ENCODE data around the gene ROR2. TPM values are rescaled to one million over a fixed set of nuclear protein-coding genes. Genes with fewer than 3 reads are reported as not detected.

Gene ROR2
- total RNA-seq, 2 experiments from 2014 or later, result 0.08 to 0.14 TPM

DNA sequence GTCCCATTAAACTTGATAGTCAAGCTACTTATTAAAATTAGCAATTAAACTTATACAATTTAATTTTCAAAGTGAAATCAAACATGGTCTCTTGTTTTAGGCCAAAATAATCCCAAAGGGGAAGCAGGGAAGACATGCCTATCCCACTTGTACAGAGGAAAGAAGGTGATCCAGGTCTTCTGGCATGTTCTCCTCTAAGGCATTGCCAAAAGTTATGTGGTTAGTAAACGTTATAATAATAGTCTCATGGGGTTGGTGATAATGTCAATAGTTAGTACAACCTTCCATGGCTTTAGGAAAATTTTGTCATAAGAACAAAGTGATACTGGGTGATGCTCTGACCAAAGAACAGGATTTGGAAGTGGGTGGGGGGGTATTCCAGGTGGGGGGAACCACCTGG is 52.8 kb downstream of the ROR2 start:
- POLR2A ChIA-PET, result interaction anchor here (0.7 kb wide), 1 partner anchor 53 kb away, joined by 4 read pairs; the partner anchor contains the start of gene ROR2
- DNase-seq (no peak), ATAC-seq (ENCODE audit: low read depth) (no peak)
- Mint-ChIP-seq H3K27ac (no peak overlapping the region), H3K9me3 (no peaks in the 10 kb centered on the region), H3K27me3 (peaks cover 25% of the 10 kb centered on the region), H3K36me3 (no peaks in the 10 kb centered on the region), H3K4me3 (no peak overlapping the region), H3K4me1 (no peaks in the 10 kb centered on the region)

DNA sequence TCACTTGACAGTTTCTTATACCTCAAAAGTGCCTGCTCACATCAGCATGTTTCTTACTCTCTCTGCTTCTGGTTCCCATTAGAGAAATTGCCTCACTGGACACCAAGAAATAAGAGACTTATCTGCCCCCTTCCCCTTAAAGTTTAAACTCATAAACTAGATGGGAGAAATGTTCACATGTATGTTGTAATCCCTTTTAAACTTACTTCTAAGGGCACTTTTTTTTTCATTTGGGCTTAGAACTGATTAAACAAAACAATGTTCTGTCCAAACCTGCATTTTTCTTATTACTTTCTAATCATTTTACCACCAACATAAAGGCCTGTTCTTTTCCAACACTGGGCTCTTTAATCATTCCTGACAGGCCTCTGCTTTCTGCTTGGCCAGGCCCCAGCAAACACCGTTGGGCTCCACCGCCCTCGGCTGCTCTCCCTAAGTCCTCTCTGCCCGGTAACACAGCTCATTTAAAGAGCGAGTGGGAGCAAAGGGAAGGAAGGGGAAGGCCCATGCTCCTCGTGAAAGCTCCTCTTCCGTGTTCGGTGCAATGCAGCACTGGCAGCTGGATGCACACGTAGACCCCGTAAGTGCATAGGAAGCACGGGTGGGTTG is 53.4 kb downstream of the ROR2 start:
- H3K36me3 Mint-ChIP-seq, result no peaks in the 10 kb centered on the region
- H3K9me3 Mint-ChIP-seq, result no peaks in the 10 kb centered on the region
- H3K27ac Mint-ChIP-seq, result no peak overlapping the region
- H3K27me3 Mint-ChIP-seq, result peaks cover 24% of the 10 kb centered on the region
- no peak for ATAC-seq (ENCODE audit: low read depth)
- no peaks in the 10 kb centered on the region for H3K4me1 Mint-ChIP-seq
- H3K4me3 Mint-ChIP-seq, result no peak overlapping the region
- no peak for DNase-seq
- POLR2A ChIA-PET, result interaction anchor here (0.7 kb wide), 1 partner anchor 53 kb away, joined by 4 read pairs; the partner anchor contains the start of gene ROR2

DNA sequence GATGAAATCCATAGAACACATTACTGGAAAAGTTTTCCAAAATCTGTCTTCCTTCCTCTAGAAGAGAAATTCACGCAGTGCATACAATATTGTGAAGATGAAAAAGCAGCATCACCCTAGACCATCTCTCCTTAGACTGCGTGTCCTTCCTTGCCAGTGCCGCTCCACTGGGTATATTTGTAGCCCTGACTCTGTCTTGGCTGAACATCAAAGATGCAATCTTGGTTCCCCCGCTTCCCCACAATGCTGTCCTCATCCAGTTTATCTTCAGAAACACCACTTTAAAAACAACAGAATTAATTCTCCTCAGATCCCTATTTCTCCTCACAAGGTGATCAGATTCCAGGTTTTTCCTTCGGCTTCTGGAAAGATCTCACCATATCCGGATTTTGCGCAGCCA is 53.9 kb downstream of the ROR2 start:
- Mint-ChIP-seq H3K9me3 (no peaks in the 10 kb centered on the region), H3K4me1 (no peaks in the 10 kb centered on the region), H3K27ac (no peak overlapping the region), H3K27me3 (peaks cover 21% of the 10 kb centered on the region), H3K36me3 (no peaks in the 10 kb centered on the region), H3K4me3 (no peak overlapping the region)
- no peak for DNase-seq
- ATAC-seq (ENCODE audit: low read depth), result no peak
- POLR2A ChIA-PET, result no interaction called here

DNA sequence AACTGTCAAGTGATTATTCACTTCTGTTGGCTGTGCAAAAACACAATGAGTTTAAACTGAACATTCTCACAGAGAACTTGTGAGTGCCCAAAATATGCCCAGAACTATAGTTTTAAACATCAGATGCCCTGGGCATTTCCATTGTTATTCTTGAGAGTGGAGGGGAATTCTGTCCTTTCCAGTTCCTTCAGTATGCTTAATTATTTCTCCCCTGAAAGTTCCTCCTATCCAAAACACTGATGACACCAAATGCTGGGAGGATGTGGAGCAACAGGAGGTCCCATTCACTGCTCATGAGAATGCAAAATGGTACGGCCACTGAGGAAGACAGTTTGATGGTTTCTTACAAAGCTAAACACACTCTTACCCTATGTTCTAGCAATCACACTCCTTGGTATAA is 55.5 kb downstream of the ROR2 start:
- H3K27me3 Mint-ChIP-seq, result peaks cover 19% of the 10 kb centered on the region
- DNase-seq, result no peak
- no peak overlapping the region for H3K27ac Mint-ChIP-seq
- H3K4me3 Mint-ChIP-seq, result no peak overlapping the region
- no peaks in the 10 kb centered on the region for H3K36me3 Mint-ChIP-seq
- H3K9me3 Mint-ChIP-seq, result no peaks in the 10 kb centered on the region
- no peaks in the 10 kb centered on the region for H3K4me1 Mint-ChIP-seq
- POLR2A ChIA-PET, result no interaction called here
- ATAC-seq (ENCODE audit: low read depth), result no peak

DNA sequence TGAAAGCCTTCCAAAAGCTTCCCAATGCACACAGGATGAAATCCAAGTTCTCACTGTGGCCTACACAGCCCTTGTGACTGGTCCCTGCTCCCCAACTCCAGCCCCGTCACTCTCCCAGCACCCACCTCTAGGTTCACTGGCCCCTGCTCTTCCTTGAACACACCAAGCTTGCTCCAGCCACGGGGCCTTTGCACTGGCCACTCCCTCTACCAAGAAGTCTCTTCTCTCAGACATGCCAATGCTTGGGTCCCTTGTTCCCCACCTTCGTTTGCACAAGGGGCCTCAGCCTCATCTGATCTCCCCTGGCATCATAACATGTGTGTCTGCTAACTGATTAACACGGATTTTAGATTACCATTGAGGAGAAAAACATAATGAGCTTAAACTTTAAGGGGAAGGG is 56.0 kb downstream of the ROR2 start:
- H3K4me3 Mint-ChIP-seq, result no peak overlapping the region
- H3K9me3 Mint-ChIP-seq, result no peaks in the 10 kb centered on the region
- ATAC-seq (ENCODE audit: low read depth) (no peak), DNase-seq (no peak)
- peaks cover 19% of the 10 kb centered on the region for H3K27me3 Mint-ChIP-seq
- no peaks in the 10 kb centered on the region for H3K36me3 Mint-ChIP-seq
- H3K4me1 Mint-ChIP-seq, result no peaks in the 10 kb centered on the region
- H3K27ac Mint-ChIP-seq, result no peak overlapping the region
- POLR2A ChIA-PET, result no interaction called here

DNA sequence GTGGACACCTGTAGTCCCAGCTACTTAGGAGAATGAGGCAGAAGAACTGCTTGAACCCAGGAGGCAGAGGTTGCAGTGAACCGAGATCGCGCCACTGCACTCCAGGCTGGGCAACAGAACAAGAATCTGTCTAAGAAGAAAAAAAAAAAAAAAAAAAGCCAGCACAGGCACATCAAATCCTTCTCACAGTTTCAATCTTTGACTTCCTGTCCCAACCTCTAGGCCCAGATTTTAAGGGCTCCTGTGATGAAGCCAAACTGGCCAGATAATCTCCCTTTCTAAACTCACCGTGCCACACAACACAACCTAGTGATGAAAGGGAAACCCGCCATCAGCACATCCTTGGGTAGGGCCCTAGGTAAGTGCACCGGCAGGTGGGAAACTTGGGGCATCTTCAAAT is 58.1 kb downstream of the ROR2 start:
- Mint-ChIP-seq H3K4me1 (no peaks in the 10 kb centered on the region), H3K9me3 (no peaks in the 10 kb centered on the region), H3K36me3 (no peaks in the 10 kb centered on the region), H3K27ac (no peak overlapping the region), H3K4me3 (no peak overlapping the region), H3K27me3 (peaks cover 26% of the 10 kb centered on the region)
- POLR2A ChIA-PET, result no interaction called here
- DNase-seq, result no peak
- no peak for ATAC-seq (ENCODE audit: low read depth)

DNA sequence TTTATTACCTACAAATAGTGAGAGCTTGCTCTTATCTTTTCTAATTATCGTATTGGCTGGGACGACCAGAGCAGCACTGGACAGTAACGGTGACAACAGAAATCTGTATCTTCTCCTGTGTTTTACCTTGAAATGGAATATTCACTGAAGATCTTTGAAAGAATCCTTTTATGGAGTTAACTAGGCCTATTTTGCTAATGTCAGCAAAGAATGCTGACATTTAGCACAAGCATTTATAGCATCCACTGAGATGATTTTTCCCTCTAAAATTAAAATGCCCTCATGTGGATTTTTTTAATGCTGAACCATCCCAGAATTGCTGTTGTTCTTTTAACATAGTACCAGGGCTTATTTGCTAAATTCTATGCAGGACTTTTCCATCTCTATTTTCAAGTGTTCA is 59.4 kb downstream of the ROR2 start:
- no peaks in the 10 kb centered on the region for H3K9me3 Mint-ChIP-seq
- no peaks in the 10 kb centered on the region for H3K4me1 Mint-ChIP-seq
- no peak overlapping the region for H3K4me3 Mint-ChIP-seq
- no peak for ATAC-seq (ENCODE audit: low read depth)
- no peak overlapping the region for H3K27ac Mint-ChIP-seq
- POLR2A ChIA-PET, result no interaction called here
- H3K27me3 Mint-ChIP-seq, result peaks cover 28% of the 10 kb centered on the region
- DNase-seq, result no peak
- H3K36me3 Mint-ChIP-seq, result no peaks in the 10 kb centered on the region

DNA sequence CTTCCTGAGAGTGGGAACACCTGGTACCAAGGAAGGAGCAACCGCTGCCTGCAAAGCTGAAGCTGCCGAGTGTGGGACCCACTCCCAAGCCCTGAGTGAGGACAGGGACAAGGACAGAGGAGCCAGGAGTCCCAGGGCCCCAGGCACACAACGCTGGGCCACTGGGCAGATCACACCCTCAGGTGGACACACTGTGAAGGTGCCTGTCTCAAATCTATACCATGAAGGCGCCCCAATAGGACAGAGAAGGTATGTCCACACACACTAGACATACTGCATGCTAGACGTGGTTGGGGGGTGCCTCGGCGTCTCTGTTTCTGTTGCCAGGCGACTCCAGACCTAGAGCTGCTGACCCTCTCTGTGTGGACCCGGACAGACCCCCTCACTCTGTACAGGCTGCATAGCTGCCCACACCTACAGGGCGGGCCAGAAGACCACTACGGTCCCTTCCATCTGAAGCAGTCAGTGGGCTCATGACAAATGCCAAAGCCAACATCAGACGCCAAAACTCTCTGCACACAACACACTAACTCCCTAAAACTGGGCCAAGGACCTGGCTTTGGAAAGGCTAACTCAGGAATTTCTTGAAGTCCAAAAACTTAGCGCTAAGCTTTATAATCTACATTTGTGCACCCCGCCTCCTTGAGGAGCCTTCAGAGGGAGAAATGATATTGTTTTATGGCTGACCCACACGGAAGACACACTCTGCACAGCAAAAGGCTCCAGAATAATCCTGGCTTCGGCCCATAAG is 60.7 kb downstream of the ROR2 start:
- DNase-seq, result no peak
- Mint-ChIP-seq H3K4me3 (no peak overlapping the region), H3K36me3 (no peaks in the 10 kb centered on the region), H3K4me1 (no peaks in the 10 kb centered on the region), H3K9me3 (no peaks in the 10 kb centered on the region), H3K27ac (no peak overlapping the region), H3K27me3 (peaks cover 28% of the 10 kb centered on the region)
- no peak for ATAC-seq (ENCODE audit: low read depth)
- POLR2A ChIA-PET, result no interaction called here

DNA sequence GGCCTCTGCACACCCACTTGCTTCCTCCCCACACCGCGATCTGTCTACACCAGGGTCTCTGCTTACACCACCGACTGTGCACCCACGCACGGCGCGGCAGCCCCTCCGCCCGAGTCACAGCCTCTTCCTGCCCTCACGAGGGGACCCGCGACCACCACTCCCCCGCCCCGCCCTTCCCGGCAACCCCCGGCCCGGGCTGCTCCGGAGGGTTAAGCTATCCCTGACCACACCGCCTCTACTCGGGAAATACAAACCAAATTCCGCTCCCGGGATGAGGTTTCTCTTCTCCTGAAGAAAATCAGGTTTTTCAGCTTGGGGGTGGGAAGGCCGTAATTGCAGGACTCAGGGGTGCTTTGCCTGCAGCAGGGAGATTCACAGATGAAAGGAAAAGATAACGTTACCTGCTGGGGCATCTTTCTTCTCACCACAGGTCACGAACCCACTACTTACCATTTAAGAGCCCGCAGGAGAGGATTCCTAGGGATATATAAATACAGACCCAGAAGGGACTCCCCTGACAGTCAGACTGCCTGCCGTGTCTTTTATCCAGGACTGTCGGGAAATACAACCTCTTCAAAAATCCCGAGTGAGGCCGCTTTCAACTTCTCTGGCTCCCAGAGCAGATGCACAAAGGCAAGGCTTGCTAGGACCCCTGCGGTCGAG is 63.5 kb downstream of the ROR2 start:
- Mint-ChIP-seq H3K4me3 (no peak overlapping the region), H3K4me1 (no peaks in the 10 kb centered on the region), H3K36me3 (no peaks in the 10 kb centered on the region), H3K27me3 (peaks cover 27% of the 10 kb centered on the region), H3K27ac (no peak overlapping the region), H3K9me3 (no peaks in the 10 kb centered on the region)
- POLR2A ChIA-PET, result interaction anchor here (0.5 kb wide), 1 partner anchor 138 kb away, joined by 3 read pairs; no protein-coding TSS in a partner anchor
- DNase-seq (no peak), ATAC-seq (ENCODE audit: low read depth) (no peak)

DNA sequence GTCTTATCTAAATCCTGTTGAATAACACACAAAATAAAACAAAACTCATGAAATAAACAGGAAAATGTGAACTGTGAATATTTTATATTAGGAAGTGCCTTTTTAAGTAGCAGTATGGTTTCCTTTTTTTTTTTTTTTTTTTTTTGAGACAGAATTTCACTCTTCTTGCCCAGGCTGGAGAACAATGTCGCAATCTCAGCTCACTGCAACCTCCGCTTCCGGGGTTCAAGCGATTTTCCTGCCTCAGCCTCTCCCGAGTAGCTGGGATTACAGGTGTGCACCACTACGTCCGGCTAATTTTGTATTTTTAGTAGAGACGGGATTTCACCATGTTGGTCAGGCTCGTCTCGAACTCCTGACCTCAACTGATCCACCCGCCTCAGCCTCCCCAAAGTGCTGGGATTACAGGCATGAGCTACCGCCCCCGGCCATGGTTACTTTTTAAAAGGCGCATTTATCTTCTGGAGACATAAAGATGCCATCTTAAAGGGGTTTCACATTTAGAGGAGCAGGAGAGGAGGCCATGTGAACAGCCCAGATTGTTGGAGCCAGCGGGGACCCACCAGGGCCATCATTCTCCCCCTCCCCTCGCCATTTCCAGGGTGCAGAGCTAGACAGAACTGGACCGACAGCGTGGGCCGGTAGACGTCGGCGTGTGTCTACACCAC is 64.1 kb downstream of the ROR2 start:
- peaks cover 29% of the 10 kb centered on the region for H3K27me3 Mint-ChIP-seq

DNA sequence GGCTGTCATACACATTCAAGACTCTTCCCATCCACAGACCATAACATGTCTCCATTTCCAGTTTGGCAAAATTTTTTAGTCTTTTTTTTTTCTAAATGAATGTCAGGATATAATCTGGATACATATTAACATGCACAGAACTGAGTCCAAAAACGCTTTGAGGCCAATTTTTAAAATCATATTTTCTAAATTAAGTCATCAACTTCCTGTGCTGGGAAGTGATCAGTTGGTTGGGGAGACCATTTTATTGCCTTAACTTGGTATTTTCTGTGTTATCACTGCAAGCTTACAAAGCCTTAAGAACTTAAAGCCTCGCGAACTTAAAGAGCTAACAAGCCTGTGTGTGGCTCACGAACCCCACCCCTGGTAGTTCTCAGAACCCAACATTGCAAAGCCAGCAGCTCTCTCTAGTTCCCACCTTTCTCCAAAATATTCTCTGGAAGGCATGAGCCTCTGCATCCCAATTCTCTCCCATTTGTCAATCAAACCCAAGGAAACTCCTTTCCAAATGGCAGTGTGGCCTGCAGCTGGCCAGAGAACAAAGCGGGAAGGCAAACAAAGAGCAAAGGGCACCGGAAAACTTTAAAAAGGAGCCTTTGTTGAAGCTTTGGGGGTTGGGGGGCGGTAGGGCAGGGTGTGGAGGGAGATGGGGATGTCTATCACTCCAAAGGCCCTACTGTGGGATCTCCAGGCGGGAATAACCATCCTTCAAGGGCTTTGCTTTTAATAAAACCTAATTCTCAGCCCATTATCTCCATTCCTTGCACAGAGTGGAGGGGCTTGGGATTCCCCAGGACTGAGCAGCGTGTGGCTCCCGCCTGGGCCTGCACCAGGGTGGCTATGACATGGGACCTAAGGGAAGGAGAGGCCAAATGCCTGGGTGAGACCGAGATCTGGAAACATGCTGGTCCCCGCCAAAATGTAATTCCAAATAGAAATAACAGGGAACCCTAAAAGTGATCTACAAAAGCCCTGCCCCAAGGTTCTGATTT is 65.0 kb downstream of the ROR2 start:
- DNase-seq, result no peak
- Mint-ChIP-seq H3K36me3 (no peaks in the 10 kb centered on the region), H3K4me3 (no peak overlapping the region), H3K27me3 (peaks cover 28% of the 10 kb centered on the region), H3K27ac (no peak overlapping the region), H3K9me3 (no peaks in the 10 kb centered on the region), H3K4me1 (no peaks in the 10 kb centered on the region)
- POLR2A ChIA-PET, result no interaction called here
- no peak for ATAC-seq (ENCODE audit: low read depth)

More for the DNA sequence above, 64.1 kb downstream of the ROR2 start:
- no peaks in the 10 kb centered on the region for H3K4me1 Mint-ChIP-seq
- no peaks in the 10 kb centered on the region for H3K9me3 Mint-ChIP-seq
- H3K4me3 Mint-ChIP-seq, result no peak overlapping the region
- no peak overlapping the region for H3K27ac Mint-ChIP-seq
- POLR2A ChIA-PET, result no interaction called here
- no peak for DNase-seq
- H3K36me3 Mint-ChIP-seq, result no peaks in the 10 kb centered on the region
- no peak for ATAC-seq (ENCODE audit: low read depth)

DNA sequence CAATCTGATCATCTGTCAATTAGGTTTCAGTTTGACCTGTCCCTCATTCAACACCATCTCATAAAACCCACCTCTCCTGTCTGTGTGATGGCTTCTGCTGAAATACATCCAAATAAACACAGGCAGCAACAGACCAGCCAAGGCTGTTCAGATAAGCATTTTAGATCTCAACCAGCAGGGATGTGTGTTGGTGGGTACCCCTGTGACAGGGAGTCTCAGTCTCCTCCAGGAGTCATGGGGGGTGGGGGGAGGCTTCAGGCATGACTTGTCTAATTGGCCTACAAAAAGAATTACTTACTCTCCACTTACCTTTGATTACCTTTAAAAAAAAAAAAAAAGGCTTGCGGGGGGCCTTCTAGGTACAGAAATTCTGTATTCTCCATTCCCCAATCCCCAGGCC is 65.9 kb downstream of the ROR2 start:
- no peaks in the 10 kb centered on the region for H3K4me1 Mint-ChIP-seq
- H3K27ac Mint-ChIP-seq, result no peak overlapping the region
- no peak for DNase-seq
- POLR2A ChIA-PET, result no interaction called here
- peaks cover 29% of the 10 kb centered on the region for H3K27me3 Mint-ChIP-seq
- H3K9me3 Mint-ChIP-seq, result no peaks in the 10 kb centered on the region
- H3K4me3 Mint-ChIP-seq, result no peak overlapping the region
- no peaks in the 10 kb centered on the region for H3K36me3 Mint-ChIP-seq
- no peak for ATAC-seq (ENCODE audit: low read depth)

DNA sequence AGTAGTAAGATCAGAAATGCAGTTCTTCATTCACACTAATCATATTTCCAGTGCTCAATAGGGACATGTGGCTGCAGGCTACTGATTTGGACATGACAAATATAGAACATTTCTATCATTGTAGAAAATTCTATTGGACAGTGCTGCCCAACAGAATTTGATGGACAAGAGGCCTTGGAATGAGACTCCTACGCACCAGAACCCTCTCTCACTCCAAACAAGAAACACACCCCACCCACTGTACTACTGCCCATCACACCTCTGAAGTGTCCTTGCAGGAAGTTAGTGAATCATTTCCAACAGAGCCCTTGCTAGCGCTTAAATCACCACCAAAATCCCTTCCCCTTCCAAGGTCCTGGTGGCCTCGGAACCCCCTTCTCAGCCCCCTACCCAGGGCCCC is 66.5 kb downstream of the ROR2 start:
- Mint-ChIP-seq H3K4me1 (no peaks in the 10 kb centered on the region), H3K4me3 (no peak overlapping the region), H3K9me3 (no peaks in the 10 kb centered on the region), H3K27ac (no peak overlapping the region), H3K36me3 (no peaks in the 10 kb centered on the region), H3K27me3 (peaks cover 28% of the 10 kb centered on the region)
- DNase-seq (no peak), ATAC-seq (ENCODE audit: low read depth) (no peak)
- POLR2A ChIA-PET, result no interaction called here

Measured in activated naive CD8-positive, alpha-beta T cell treated with anti-CD3 and anti-CD28 coated beads, Interleukin-2, amount 10 ng/mL, durations not matched to agents 7 days and 5 days (primary cell).